ENCODE results near the gene ZMYND8.

GRCh38 chr20:47262008-47262364 lies 94.5 kb downstream of the ZMYND8 start:
- TF ChIP-seq POLR2A (IDR thresholded peaks at IDR 0.05; ENCODE audit: low read depth, low read length) (no peak), CTCF (conservative IDR thresholded peaks at IDR 0.05; ENCODE audit: low read depth, low read length) (no peak), SMC3 (IDR thresholded peaks at IDR 0.05; ENCODE audit: low read depth, low read length) (no peak), USF2 (IDR thresholded peaks at IDR 0.05; ENCODE audit: low read depth, low read length) (no peak)

Measured in IMR-90 (cell line).